ENCODE data around the gene SNX32. TPM values are rescaled to one million over a fixed set of nuclear protein-coding genes. Genes with fewer than 3 reads are reported as not detected.

SNX32 gene
- total and polyA plus RNA-seq, 9 of the 15 experiments (the other 6 are each of a cell fraction or from before 2014, with no cell fraction given) = 0.03 TPM; not detected in 7

GRCh38 chr11:65810046-65810868, 23.5 kb upstream of the SNX32 start (continued):
- no peak for TF ChIP-seq ZBTB5 (IDR thresholded peaks at IDR 0.05)
- TF ChIP-seq CREB5 (CRISPR knock-in tag; IDR thresholded peaks at IDR 0.05) = no peak
- TF ChIP-seq MAX (CRISPR knock-in tag; IDR thresholded peaks at IDR 0.05) = peak; percentile 38; the same call in 1 of the 2 replicates
- TF ChIP-seq GABPB2 (CRISPR knock-in tag; conservative IDR thresholded peaks at IDR 0.05) = no peak
